Thymus (tissue), 11 donors: Measurements from ENCODE around the gene ENAH. TPM values are rescaled to one million over a fixed set of nuclear protein-coding genes. Genes with fewer than 3 reads are reported as not detected.
"Not testable (repeated sequence)": the region's sequence is repeated elsewhere in the genome, so short reads cannot be mapped to it uniquely, and the experiment has no call there.

Experiments
- DNase-seq, 9 donors: peaks; one replicate each; pipeline ENCODE4 v3.0.0-alpha.2; 2013; ENCODE audit warnings: low spot score in 9 of 9, low read depth in 6 of 9, missing footprints in 1 of 9
- H3K27ac ChIP-seq, 2 donors: one replicate each; pipeline ENCODE4 v1.5.1; 2013; ENCODE audit warnings: control low read depth in 1 of 2, low read depth in 1 of 2, low read length in 1 of 2, mild to moderate bottlenecking in 1 of 2, moderate library complexity in 1 of 2
- H3K27me3 ChIP-seq, 2 donors: one replicate each; pipeline ENCODE4 v1.5.1; 2013; ENCODE audit warnings: low read length in 1 of 2; ENCODE audit not compliant: control insufficient read depth in 2 of 2, insufficient read depth in 1 of 2
- H3K36me3 ChIP-seq, 2 donors: one replicate each; pipeline ENCODE4 v1.5.1; 2013; ENCODE audit warnings: low read length in 1 of 2, mild to moderate bottlenecking in 1 of 2, moderate library complexity in 1 of 2; ENCODE audit not compliant: control insufficient read depth in 2 of 2, insufficient read depth in 2 of 2
- H3K4me1 ChIP-seq, 2 donors: one replicate each; pipeline ENCODE4 v1.5.1; 2013; ENCODE audit warnings: low read length in 2 of 2; ENCODE audit not compliant: control insufficient read depth in 2 of 2, insufficient read depth in 2 of 2
- H3K4me3 ChIP-seq, 2 donors: one replicate each; pipeline ENCODE4 v1.5.1; 2013; ENCODE audit warnings: low read length in 2 of 2, control low read depth in 1 of 2, mild to moderate bottlenecking in 1 of 2
- H3K9me3 ChIP-seq, 2 donors: one replicate each; pipeline ENCODE4 v1.5.1; 2013; ENCODE audit warnings: low read length in 1 of 2, mild to moderate bottlenecking in 1 of 2; ENCODE audit not compliant: control insufficient read depth in 2 of 2, insufficient read depth in 1 of 2
- WGBS: extraction: QIAGEN DNeasy Blood & Tissue Kit; methylation state at CpG from one replicate; pipeline ENCODE4 v1.1.7; 2013; 5-methylcytosine and 5-hydroxymethylcytosine counted together
- polyA plus RNA-seq: library from polyadenylated mRNA; stranded (reverse); fragments of 200-250 nt; gene quantifications from one replicate; pipeline ENCODE4 v1.2.3, GENCODE V29; 2013
- total RNA-seq: library from RNA; stranded (reverse); fragments of 120-200 nt; gene quantifications from one replicate; pipeline ENCODE4 v1.2.4, GENCODE V29; 2013
- donor health status: healthy.

ENAH gene
- total and polyA plus RNA-seq, 2 donors = 18.3 to 19.5 TPM

DNA sequence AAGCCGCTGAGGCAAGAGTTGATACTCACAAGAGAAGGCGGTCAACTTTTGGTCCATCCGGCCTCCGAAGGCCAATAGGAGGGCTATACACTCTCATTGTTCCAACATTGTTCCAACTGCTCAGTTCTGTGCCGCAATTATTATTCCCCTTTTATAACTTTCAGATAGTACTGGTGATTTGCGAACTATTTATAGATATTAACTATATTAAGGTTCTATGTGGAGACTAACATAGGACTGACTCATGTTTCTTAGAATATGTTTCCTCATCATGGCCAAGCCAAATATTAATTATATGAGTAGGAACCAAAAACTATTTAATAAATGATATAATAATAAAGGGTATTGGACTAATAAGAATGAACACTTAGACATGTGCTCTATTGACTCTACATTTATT lies 128.4 kb downstream of the ENAH start:
- Histone ChIP-seq H3K4me3 (no peak overlapping the region), H3K27me3 (no peaks in the 10 kb centered on the region), H3K36me3 (no peaks in the 10 kb centered on the region), H3K9me3 (no peaks in the 10 kb centered on the region), H3K27ac (no peak overlapping the region), H3K4me1 (no peaks in the 10 kb centered on the region)
- no peak for DNase-seq
- WGBS = 98% methylated on average over 6 of the region's 6 CpGs

DNA sequence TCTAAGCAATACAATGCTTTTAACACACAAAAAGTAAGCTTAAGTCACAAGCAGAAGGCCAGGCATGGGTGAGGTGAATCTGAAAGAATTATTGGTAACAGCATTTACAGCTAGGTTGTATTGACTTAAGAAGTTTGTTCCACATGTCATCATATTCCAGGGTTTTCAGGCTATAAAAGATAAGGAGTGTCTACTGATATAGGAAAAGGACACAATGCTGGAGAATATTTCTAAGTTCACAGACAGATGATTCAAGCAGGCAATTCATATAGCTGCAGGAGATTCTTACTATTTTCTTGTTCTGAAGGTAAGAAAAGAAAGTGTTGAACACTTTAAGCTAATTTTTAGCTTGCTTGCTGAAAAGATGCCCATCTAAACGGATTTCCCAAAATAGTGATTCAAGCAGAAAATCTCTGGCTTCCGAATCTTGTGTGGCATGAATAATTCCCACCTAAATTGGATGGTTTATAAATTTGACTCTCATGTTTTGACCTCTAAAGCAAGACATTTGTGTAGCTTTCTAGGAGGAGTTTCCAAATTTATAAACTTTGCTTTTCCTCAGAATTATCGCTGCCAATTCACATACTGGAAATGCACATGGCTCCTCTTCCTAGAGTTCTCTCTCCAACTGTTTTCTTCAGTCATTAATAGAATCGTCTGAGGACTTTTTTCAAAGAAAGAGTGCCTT lies 129.5 kb downstream of the ENAH start:
- H3K4me3 ChIP-seq = no peak overlapping the region
- 98% methylated on average over 4 of the region's 4 CpGs for WGBS
- H3K27ac ChIP-seq = no peak overlapping the region
- H3K4me1 ChIP-seq = no peaks in the 10 kb centered on the region
- H3K9me3 ChIP-seq = no peaks in the 10 kb centered on the region
- no peaks in the 10 kb centered on the region for H3K27me3 ChIP-seq
- no peaks in the 10 kb centered on the region for H3K36me3 ChIP-seq
- DNase-seq = no peak

DNA sequence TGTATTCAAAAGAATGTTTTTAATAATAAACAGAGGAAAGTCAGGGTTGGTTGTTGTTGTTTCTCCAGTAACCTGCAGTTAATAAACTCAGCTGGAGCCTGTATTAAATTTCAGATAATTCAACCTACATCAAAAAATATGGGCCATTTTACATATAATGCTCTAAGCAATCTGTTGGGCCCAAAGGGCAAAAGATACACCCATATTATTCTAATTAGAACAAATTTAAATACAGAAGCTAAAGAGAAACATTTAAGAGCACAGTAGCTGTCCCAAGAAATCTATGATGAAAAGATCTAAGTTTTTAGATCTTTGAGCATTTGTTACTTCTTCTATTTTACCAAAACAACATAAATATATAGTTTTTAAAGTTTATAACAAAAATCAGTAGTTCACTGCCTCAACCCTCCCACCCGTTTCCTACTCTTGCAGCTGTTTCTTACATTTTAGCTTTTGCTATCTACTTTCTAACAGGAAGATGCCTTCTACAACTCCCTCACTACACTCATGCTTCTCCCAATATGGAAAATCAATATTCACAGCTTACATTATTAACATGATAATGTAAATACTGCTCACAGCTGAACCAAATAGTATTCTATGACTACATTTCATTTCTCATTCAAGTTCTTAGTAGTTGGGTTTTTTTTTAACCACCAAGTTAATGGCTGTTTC lies 130.2 kb downstream of the ENAH start:
- H3K4me3 ChIP-seq = no peak overlapping the region
- H3K4me1 ChIP-seq = no peaks in the 10 kb centered on the region
- no peaks in the 10 kb centered on the region for H3K27me3 ChIP-seq
- no peak for DNase-seq
- H3K27ac ChIP-seq = no peak overlapping the region
- H3K9me3 ChIP-seq = no peaks in the 10 kb centered on the region
- WGBS = 92% methylated on average over 1 of the region's 1 CpG
- no peaks in the 10 kb centered on the region for H3K36me3 ChIP-seq

DNA sequence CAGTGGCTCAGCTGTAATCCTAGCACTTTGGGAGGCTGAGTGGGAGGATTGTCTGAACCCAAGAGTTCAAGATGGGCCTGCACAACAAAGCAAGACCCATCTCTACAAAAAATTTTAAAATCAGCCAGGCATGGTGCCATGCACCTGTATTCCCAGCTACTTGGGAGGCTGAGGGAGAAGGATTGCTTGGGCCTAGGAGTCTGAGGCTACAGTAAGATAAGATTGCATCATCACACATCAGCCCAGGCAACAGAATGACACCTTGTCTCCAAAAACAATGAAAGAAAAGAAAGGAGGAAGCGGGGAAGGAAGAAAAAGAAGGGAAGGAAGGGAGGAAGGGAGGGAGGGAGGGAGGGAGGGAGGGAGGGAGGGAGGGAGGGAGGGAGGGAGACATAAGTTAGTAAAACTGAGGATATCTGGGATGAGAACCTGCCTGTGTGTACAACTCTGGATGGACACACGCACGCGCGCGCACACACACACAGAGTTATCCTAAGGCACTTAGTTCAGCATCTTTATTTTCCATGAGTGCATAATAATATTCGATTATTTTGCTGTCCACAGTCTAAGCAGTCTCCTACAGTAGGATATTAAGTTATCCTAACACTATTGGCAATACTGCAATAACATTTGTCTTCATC lies 132.2 kb downstream of the ENAH start:
- DNase-seq = no peak
- WGBS = 99% methylated on average over 7 of the region's 7 CpGs
- Histone ChIP-seq H3K4me1 (no peaks in the 10 kb centered on the region), H3K4me3 (no peak overlapping the region), H3K27me3 (no peaks in the 10 kb centered on the region), H3K9me3 (no peaks in the 10 kb centered on the region), H3K36me3 (no peaks in the 10 kb centered on the region), H3K27ac (no peak overlapping the region)

DNA sequence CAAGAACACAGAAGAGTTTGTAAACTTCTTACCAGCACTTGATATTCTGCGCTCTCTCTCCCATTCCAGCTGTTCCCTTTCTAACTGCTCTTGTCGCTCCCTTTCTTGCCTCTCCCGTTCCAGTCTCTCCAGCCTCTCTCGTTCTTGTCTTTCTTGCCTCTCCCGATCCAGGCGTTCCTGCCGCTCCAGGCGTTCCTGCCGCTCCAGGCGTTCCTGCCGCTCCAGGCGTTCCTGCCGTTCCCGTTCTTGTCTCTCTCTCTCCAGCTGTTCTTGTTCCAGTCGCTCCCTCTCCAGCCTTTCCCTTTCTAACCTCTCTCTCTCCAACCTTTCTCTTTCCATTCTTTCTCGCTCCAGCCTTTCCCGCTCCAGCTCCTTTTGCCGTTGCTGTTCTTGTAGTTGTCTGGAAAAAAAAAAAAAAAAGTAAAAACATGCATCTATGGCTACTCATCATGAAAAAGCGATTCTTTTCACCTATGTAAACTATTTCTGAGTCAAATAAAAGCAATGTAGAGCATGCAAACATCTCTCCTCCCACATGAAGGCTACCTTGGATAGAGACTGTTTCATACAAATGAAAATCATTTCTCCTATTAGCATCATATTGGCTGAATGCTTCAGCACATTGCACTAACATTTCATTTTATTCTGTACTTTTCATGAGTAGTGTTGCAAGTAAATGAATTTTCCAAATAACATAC lies 133.6 kb downstream of the ENAH start:
- WGBS = 98% methylated on average over 19 of the region's 19 CpGs
- DNase-seq = no peak
- Histone ChIP-seq H3K27me3 (no peaks in the 10 kb centered on the region), H3K27ac (no peak overlapping the region), H3K36me3 (no peaks in the 10 kb centered on the region), H3K4me3 (no peak overlapping the region), H3K4me1 (no peaks in the 10 kb centered on the region), H3K9me3 (no peaks in the 10 kb centered on the region)

DNA sequence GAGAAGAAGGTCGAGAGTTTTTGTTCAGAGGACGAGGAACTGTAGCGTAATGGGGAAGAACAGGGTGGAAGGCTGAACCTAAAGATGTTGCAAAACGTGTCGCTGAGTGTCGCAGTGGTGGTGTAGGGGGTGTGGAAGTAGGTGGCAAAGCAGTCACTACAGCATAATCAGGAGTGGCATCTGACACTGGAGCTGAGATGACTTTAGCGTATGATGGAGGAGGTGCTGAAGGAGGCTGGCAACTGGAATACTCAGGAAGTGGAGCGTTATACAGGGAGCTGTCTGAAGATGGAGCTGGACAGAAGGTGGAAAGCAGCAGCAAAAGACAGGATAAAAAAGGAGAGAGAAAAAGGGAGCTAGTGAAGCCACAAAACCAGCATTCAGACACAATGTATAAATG lies 135.2 kb downstream of the ENAH start:
- no peaks in the 10 kb centered on the region for H3K9me3 ChIP-seq
- H3K27ac ChIP-seq = no peak overlapping the region
- DNase-seq = no peak
- 96% methylated on average over 8 of the region's 8 CpGs for WGBS
- H3K36me3 ChIP-seq = no peaks in the 10 kb centered on the region
- no peaks in the 10 kb centered on the region for H3K27me3 ChIP-seq
- no peak overlapping the region for H3K4me3 ChIP-seq
- H3K4me1 ChIP-seq = no peaks in the 10 kb centered on the region

DNA sequence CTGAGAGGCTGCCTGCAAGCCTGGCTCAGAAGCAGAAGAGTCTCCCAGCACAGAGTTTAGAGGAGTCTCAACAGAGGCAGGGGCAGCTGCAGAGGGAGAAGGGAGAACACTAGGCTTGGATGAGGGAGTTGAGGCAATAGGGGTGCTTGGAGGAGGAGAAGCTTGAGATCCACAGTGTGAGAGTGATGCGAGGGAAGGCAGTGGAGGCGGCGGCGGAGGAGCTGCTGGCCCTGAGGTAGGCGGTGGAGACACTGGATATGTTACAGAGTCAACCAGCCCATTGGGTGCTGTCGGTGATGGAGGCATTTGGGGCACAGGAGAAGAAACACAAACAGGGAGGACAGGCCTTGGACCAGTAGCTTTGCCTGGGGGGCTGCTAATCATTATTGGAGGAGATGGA lies 135.7 kb downstream of the ENAH start:
- DNase-seq = no peak
- no peaks in the 10 kb centered on the region for H3K36me3 ChIP-seq

DNA sequence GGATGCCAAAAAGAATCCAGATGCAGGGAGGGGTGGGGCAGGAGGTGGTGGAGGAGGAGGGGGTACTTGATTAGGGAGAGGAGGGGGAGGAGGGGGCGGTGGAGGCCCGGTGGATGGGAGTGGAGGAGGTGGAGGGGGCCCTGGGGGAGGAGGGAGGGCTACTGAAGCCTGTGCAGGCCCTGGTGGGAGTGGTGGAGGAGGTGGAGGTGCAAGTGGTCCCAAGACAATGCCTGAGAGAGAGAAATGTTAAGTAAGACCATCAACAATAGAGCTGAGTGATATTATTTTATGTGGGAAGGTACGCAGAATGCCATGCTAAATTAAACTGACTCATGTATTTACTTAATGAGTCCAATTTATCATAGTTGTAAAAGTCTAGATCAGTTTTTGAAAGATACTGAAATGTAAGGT lies 138.2 kb downstream of the ENAH start:
- 91% methylated on average over 3 of the region's 3 CpGs for WGBS

More for the DNA sequence above, 135.7 kb downstream of the ENAH start:
- no peak overlapping the region for H3K4me3 ChIP-seq
- H3K27me3 ChIP-seq = no peaks in the 10 kb centered on the region
- H3K4me1 ChIP-seq = no peaks in the 10 kb centered on the region
- no peak overlapping the region for H3K27ac ChIP-seq
- WGBS = 98% methylated on average over 6 of the region's 6 CpGs
- no peaks in the 10 kb centered on the region for H3K9me3 ChIP-seq

DNA sequence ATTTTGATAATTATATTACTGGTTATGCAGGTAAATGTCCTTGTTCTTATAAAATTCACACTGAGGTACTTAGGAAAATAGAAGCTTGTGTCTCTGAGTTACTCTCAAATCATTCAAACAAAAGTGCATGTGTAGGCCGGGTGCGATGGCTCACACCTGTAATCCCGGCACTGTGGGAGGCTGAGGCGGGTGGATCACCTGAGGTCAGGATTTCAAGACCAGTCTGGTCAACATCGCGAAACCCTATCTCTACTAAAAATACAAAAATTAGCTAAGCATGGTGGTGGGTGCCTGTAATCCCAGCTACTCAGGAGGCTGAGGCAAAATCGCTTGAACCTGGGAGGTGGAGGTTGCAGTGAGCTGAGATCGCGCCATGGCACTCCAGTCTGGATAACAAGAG lies 139.3 kb downstream of the ENAH start:
- DNase-seq, H3K4me1 ChIP-seq, H3K9me3 ChIP-seq, H3K4me3 ChIP-seq, H3K27ac ChIP-seq, H3K36me3 ChIP-seq, H3K27me3 ChIP-seq: not testable (repeated sequence)
- 99% methylated on average over 9 of the region's 9 CpGs for WGBS

More for the DNA sequence above, 138.2 kb downstream of the ENAH start:
- no peaks in the 10 kb centered on the region for H3K36me3 ChIP-seq
- H3K4me3 ChIP-seq = no peak overlapping the region
- no peak overlapping the region for H3K27ac ChIP-seq
- no peak for DNase-seq
- no peaks in the 10 kb centered on the region for H3K4me1 ChIP-seq
- H3K27me3 ChIP-seq = no peaks in the 10 kb centered on the region
- no peaks in the 10 kb centered on the region for H3K9me3 ChIP-seq
